ENCODE results near the gene KRT4. TPM values are rescaled to one million over a fixed set of nuclear protein-coding genes. Genes with fewer than 3 reads are reported as not detected.

Gene KRT4
- total RNA-seq, 4 donors from 2014 or later = not detected

- TF ChIP-seq EP300 (IDR thresholded peaks at IDR 0.05) (no peak), POLR2A (IDR thresholded peaks at IDR 0.05) (no peak), CTCF (IDR thresholded peaks at IDR 0.05) (no peak)
- H3K36me3 ChIP-seq = no peaks in the 10 kb centered on the region
- H3K9me3 ChIP-seq = no peaks in the 10 kb centered on the region
- no peaks in the 10 kb centered on the region for H3K27me3 ChIP-seq
- no peak overlapping the region for H3K4me3 ChIP-seq
- H3K4me1 ChIP-seq = no peaks in the 10 kb centered on the region
- DNase-seq (ENCODE audit: low spot score in 2 of 2) = no peak
- H3K27ac ChIP-seq = no peak overlapping the region
Measured at GRCh38 chr12:52828156-52828555, 14.2 kb upstream of the KRT4 start.

- Histone ChIP-seq H3K9me3 (no peaks in the 10 kb centered on the region), H3K36me3 (no peaks in the 10 kb centered on the region), H3K4me3 (no peak overlapping the region), H3K27ac (no peak overlapping the region), H3K4me1 (no peaks in the 10 kb centered on the region), H3K27me3 (no peaks in the 10 kb centered on the region)
- no peak for DNase-seq (ENCODE audit: low spot score in 2 of 2)
- TF ChIP-seq EP300 (IDR thresholded peaks at IDR 0.05) = no peak
- no peak for TF ChIP-seq CTCF (IDR thresholded peaks at IDR 0.05)
- TF ChIP-seq POLR2A (IDR thresholded peaks at IDR 0.05) = no peak
- 86 to 87% methylated on average over 6 of the region's 6 CpGs for WGBS, 2 donors
Measured at GRCh38 chr12:52827499-52828090, 13.7 kb upstream of the KRT4 start.

GRCh38 chr12:52826611-52827498 lies 12.9 kb upstream of the KRT4 start:
- H3K27ac ChIP-seq = no peak overlapping the region
- no peaks in the 10 kb centered on the region for H3K9me3 ChIP-seq
- no peaks in the 10 kb centered on the region for H3K4me1 ChIP-seq
- WGBS, 2 donors = 90 to 92% methylated on average over 11 of the region's 11 CpGs
- TF ChIP-seq EP300 (IDR thresholded peaks at IDR 0.05) (no peak), POLR2A (IDR thresholded peaks at IDR 0.05) (no peak)
- no peaks in the 10 kb centered on the region for H3K27me3 ChIP-seq
- DNase-seq (ENCODE audit: low spot score in 2 of 2) = no peak
- H3K36me3 ChIP-seq = no peaks in the 10 kb centered on the region
- no peak overlapping the region for H3K4me3 ChIP-seq

- 81 to 85% methylated on average over 4 of the region's 4 CpGs for WGBS, 2 donors
- no peak for DNase-seq (ENCODE audit: low spot score in 2 of 2)
Measured at GRCh38 chr12:52825961-52826360, 12.0 kb upstream of the KRT4 start.

GRCh38 chr12:52824741-52825410 lies 11.0 kb upstream of the KRT4 start:
- 81 to 83% methylated on average over 4 to 5 of the region's 5 CpGs for WGBS, 2 donors
- Histone ChIP-seq H3K27ac (no peak overlapping the region), H3K36me3 (no peaks in the 10 kb centered on the region), H3K4me3 (no peak overlapping the region), H3K27me3 (no peaks in the 10 kb centered on the region), H3K9me3 (no peaks in the 10 kb centered on the region), H3K4me1 (no peaks in the 10 kb centered on the region)
- DNase-seq (ENCODE audit: low spot score in 2 of 2) = no peak
- no peak for TF ChIP-seq EP300 (IDR thresholded peaks at IDR 0.05)
- no peak for TF ChIP-seq CTCF (IDR thresholded peaks at IDR 0.05)
- TF ChIP-seq POLR2A (IDR thresholded peaks at IDR 0.05) = no peak

More at GRCh38 chr12:52825961-52826360, 12.0 kb upstream of the KRT4 start:
- no peak overlapping the region for H3K27ac ChIP-seq
- TF ChIP-seq EP300 (IDR thresholded peaks at IDR 0.05) (no peak), POLR2A (IDR thresholded peaks at IDR 0.05) (no peak), CTCF (IDR thresholded peaks at IDR 0.05) (no peak)
- H3K4me3 ChIP-seq = no peak overlapping the region
- H3K9me3 ChIP-seq = no peaks in the 10 kb centered on the region
- no peaks in the 10 kb centered on the region for H3K36me3 ChIP-seq
- H3K4me1 ChIP-seq = no peaks in the 10 kb centered on the region
- H3K27me3 ChIP-seq = no peaks in the 10 kb centered on the region

Measured in tibial nerve (tissue), 4 donors.